Hepatocyte (in vitro differentiated cells): Measurements from ENCODE around the gene MAGI2. TPM values are rescaled to one million over a fixed set of nuclear protein-coding genes. Genes with fewer than 3 reads are reported as not detected.

Source experiments
- DNase-seq: peaks from one replicate; pipeline ENCODE4 v3.0.0-alpha.2; 2016; ENCODE audit warnings: low spot score
- H2AFZ ChIP-seq: fragments of 200-600 bp; sonication (generic); 2 replicates; pipeline ENCODE4 v1.6.0; 2016; ENCODE audit warnings: antibody characterized with exemption, mild to moderate bottlenecking
- H3K27ac ChIP-seq: fragments of 200-600 bp; sonication (generic); 2 replicates; pipeline ENCODE4 v1.5.1; 2016; ENCODE audit warnings: mild to moderate bottlenecking
- H3K27me3 ChIP-seq: fragments of 200-600 bp; sonication (generic); 2 replicates; pipeline ENCODE4 v1.6.1; 2016
- H3K36me3 ChIP-seq: fragments of 200-600 bp; sonication (generic); replicated peaks from 2 replicates; pipeline ENCODE4 v1.5.1; 2016; ENCODE audit warnings: low read depth; ENCODE audit not compliant: insufficient read depth
- H3K4me1 ChIP-seq: fragments of 200-600 bp; sonication (generic); 2 replicates; pipeline ENCODE4 v1.5.1; 2016; ENCODE audit warnings: mild to moderate bottlenecking, moderate library complexity; ENCODE audit not compliant: insufficient read depth
- H3K4me2 ChIP-seq: fragments of 200-600 bp; sonication (generic); 2 replicates; pipeline ENCODE4 v1.6.0; 2016
- H3K4me3 ChIP-seq: fragments of 200-600 bp; sonication (generic); 2 replicates; pipeline ENCODE4 v1.5.1; 2016; ENCODE audit warnings: mild to moderate bottlenecking
- H3K79me2 ChIP-seq: fragments of 200-600 bp; sonication (generic); 2 replicates; pipeline ENCODE4 v1.6.0; 2017; ENCODE audit warnings: mild to moderate bottlenecking
- H3K9me2 ChIP-seq: fragments of 200-600 bp; sonication (generic); replicated peaks from 2 replicates; pipeline ENCODE4 v1.6.0; 2017; ENCODE audit warnings: mild to moderate bottlenecking; ENCODE audit not compliant: insufficient read depth
- H3K9me3 ChIP-seq: fragments of 200-600 bp; sonication (generic); 2 replicates; pipeline ENCODE4 v1.5.1; 2016; ENCODE audit warnings: low read depth, mild to moderate bottlenecking
- H4K20me1 ChIP-seq: fragments of 200-600 bp; sonication (generic); 2 replicates; pipeline ENCODE4 v1.6.0; 2016; ENCODE audit warnings: mild to moderate bottlenecking; ENCODE audit not compliant: insufficient read depth, poor library complexity, severe bottlenecking
- EZH2 ChIP-seq: fragments of 200-600 bp; sonication (generic); IDR thresholded peaks from 2 replicates; pipeline ENCODE4 v1.6.1; 2016; ENCODE audit warnings: antibody characterized with exemption, mild to moderate bottlenecking, borderline replicate concordance
- EZH2phosphoT487 ChIP-seq: fragments of 200-600 bp; sonication (generic); IDR thresholded peaks from one replicate; pipeline ENCODE4 v1.6.1; 2018; ENCODE audit warnings: antibody characterized with exemption, mild to moderate bottlenecking, low read depth, moderate library complexity; ENCODE audit not compliant: unreplicated experiment, severe bottlenecking
- WGBS: methylation state at CpG from one replicate; pipeline ENCODE4 v1.1.6; 2016; ENCODE audit warnings: low lambda C conversion rate; ENCODE audit errors: missing lambda C conversion rate; 5-methylcytosine and 5-hydroxymethylcytosine counted together
- polyA plus RNA-seq: library from polyadenylated mRNA; unstranded; fragments of >200 nt; fragmentation: Nextera tagmentation; extraction: Ambion mirVana; gene quantifications from 2 replicates; pipeline ENCODE4 v1.2.1, GENCODE V29; 2016
- total RNA-seq: library from RNA; depleted of rRNA; stranded (reverse); fragments of >200 nt; gene quantifications from 2 replicates; pipeline ENCODE4 v1.2.3, GENCODE V29; 2014
- TF ChIP-seq, protein P1 (sequence below): fragments of 200-600 bp; sonication (generic); IDR thresholded peaks from 2 replicates; pipeline ENCODE4 v1.5.1; 2016; ENCODE audit warnings: antibody characterized with exemption, mild to moderate bottlenecking; ENCODE audit not compliant: poor library complexity

Gene MAGI2
- total and polyA plus RNA-seq, 2 experiments from 2014 or later, result 3.1 to 6.7 TPM

DNA sequence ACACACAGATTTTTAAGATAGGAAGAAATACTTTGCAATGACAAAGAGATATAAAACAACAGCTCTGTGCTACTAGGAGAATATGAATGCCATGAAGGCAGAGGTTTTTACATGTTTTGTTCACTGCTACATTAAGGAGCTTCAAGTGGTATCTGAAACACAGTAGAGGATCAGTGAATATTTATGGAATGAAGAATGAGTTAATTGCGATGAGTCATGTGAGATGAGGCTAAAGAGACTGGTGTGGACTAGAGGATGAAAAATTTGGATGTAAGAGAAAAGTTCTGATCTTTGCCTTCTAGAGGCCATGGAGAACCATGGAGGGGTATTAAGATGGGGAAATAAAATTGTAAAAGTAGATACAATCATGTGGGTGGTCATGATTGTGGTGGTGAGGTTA lies 1220.7 kb downstream of the MAGI2 start:
- H4K20me1 ChIP-seq, result no peaks in the 10 kb centered on the region
- H3K27ac ChIP-seq, result no peak overlapping the region
- 97% methylated on average over 1 of the region's 1 CpG for WGBS
- H3K27me3 ChIP-seq, result no peaks in the 10 kb centered on the region
- H3K4me1 ChIP-seq, result no peaks in the 10 kb centered on the region
- H3K9me2 ChIP-seq, result no peaks in the 10 kb centered on the region
- no peak overlapping the region for H3K4me3 ChIP-seq
- TF ChIP-seq, protein P1, sequence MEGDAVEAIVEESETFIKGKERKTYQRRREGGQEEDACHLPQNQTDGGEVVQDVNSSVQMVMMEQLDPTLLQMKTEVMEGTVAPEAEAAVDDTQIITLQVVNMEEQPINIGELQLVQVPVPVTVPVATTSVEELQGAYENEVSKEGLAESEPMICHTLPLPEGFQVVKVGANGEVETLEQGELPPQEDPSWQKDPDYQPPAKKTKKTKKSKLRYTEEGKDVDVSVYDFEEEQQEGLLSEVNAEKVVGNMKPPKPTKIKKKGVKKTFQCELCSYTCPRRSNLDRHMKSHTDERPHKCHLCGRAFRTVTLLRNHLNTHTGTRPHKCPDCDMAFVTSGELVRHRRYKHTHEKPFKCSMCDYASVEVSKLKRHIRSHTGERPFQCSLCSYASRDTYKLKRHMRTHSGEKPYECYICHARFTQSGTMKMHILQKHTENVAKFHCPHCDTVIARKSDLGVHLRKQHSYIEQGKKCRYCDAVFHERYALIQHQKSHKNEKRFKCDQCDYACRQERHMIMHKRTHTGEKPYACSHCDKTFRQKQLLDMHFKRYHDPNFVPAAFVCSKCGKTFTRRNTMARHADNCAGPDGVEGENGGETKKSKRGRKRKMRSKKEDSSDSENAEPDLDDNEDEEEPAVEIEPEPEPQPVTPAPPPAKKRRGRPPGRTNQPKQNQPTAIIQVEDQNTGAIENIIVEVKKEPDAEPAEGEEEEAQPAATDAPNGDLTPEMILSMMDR, result no peak
- TF ChIP-seq EZH2 (no peak), EZH2phosphoT487 (no peak)
- H3K9me3 ChIP-seq, result no peaks in the 10 kb centered on the region
- no peak overlapping the region for H2AFZ ChIP-seq
- no peak overlapping the region for H3K4me2 ChIP-seq
- no peaks in the 10 kb centered on the region for H3K36me3 ChIP-seq
- no peaks in the 10 kb centered on the region for H3K79me2 ChIP-seq
- no peak for DNase-seq

DNA sequence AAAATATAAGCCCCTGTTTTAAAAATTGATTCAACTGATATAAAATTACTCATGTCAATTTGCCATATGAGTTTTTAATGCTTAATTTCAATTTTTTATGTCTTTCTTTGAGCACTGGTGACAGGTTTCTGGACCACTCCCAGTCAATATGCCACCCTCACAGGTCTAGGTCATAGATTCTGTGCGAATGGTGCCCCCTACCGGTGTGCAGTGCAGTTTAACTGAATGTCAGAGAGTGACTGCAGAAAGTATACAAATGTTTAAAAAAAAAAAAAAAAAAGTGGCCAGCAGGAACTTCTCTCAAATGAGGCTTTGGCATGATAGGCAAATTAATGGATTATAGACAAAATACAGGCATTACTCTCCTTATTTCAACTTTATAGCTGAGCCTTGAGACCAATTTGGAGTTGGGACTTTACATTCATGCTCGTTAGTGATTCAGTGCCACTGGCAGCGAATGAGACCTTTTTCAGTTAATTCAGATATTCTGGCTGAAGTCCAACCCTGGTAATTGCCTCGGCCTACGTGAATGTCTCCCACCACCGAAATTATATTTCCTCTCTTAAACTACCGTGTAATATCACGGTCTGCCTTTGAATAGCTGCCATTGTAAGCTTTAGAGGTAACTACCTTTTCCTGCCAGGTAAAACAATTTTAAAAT lies 1227.3 kb downstream of the MAGI2 start:
- peak; percentile 37 for DNase-seq
- WGBS, result 65% methylated on average over 9 of the region's 9 CpGs

DNA sequence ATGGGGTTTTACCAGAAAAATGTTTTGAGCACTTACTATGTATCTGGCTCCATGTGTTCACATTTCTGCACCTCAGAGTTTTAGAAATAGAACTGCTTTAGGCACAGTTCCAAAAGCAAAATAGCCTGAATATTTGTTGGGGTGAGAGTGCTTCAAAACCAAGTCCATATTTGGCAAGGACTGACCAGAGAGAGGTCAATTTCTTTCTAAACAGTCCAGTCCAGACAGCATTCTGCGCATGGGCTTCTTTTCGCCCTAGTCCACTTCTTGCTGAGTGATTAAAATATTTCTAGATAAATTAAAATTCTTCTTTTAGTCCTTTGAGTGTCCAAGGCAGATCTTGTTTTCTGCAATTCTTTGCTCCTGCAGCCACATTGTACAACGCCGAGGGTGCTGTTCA lies 1227.9 kb downstream of the MAGI2 start:
- WGBS, result 93% methylated on average over 4 of the region's 4 CpGs
- no peak overlapping the region for H3K4me3 ChIP-seq
- no peak overlapping the region for H3K4me2 ChIP-seq
- no peaks in the 10 kb centered on the region for H4K20me1 ChIP-seq
- H3K36me3 ChIP-seq, result no peaks in the 10 kb centered on the region
- TF ChIP-seq, protein P1, result no peak
- no peak for TF ChIP-seq EZH2
- TF ChIP-seq EZH2phosphoT487, result no peak
- no peaks in the 10 kb centered on the region for H3K27me3 ChIP-seq
- no peaks in the 10 kb centered on the region for H3K79me2 ChIP-seq
- H3K9me2 ChIP-seq, result no peaks in the 10 kb centered on the region
- no peak overlapping the region for H2AFZ ChIP-seq
- DNase-seq, result no peak
- no peak overlapping the region for H3K27ac ChIP-seq
- no peaks in the 10 kb centered on the region for H3K4me1 ChIP-seq
- H3K9me3 ChIP-seq, result no peaks in the 10 kb centered on the region

More for the DNA sequence above, 1227.3 kb downstream of the MAGI2 start:
- Histone ChIP-seq H3K4me2 (no peak overlapping the region), H3K79me2 (no peaks in the 10 kb centered on the region), H2AFZ (no peak overlapping the region), H3K27me3 (no peaks in the 10 kb centered on the region), H3K9me3 (no peaks in the 10 kb centered on the region), H3K27ac (no peak overlapping the region), H3K4me1 (no peaks in the 10 kb centered on the region), H4K20me1 (no peaks in the 10 kb centered on the region), H3K36me3 (no peaks in the 10 kb centered on the region), H3K9me2 (no peaks in the 10 kb centered on the region), H3K4me3 (no peak overlapping the region)
- no peak for TF ChIP-seq EZH2
- TF ChIP-seq, protein P1, result peak; percentile 44

DNA sequence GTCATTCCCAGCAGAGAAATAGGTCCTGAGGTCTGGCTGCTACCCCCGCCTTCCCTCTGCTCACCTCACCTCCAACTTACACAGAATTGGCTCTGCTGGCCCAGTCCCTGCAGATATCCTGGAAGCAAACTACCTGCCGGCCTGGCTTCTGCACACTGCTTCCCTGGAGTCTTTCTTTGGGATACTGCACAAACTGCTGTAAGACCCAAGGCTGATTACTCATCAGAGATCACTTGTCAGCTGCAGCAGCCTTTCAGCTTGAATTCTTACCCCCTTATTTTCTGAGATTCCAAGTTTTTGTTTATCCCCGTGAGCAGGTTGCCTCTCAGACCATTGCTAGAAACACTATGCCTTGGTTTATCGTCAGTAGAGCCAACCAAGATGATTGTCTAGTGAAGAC lies 1228.5 kb downstream of the MAGI2 start:
- TF ChIP-seq EZH2phosphoT487 (no peak), EZH2 (no peak)
- TF ChIP-seq, protein P1, result no peak
- Histone ChIP-seq H3K36me3 (no peaks in the 10 kb centered on the region), H3K27me3 (no peaks in the 10 kb centered on the region), H3K4me3 (no peak overlapping the region), H3K9me2 (no peaks in the 10 kb centered on the region), H3K4me1 (no peaks in the 10 kb centered on the region), H3K9me3 (no peaks in the 10 kb centered on the region), H2AFZ (no peak overlapping the region), H3K27ac (no peak overlapping the region), H3K79me2 (no peaks in the 10 kb centered on the region), H3K4me2 (no peak overlapping the region), H4K20me1 (no peaks in the 10 kb centered on the region)
- no peak for DNase-seq
- 94% methylated on average over 4 of the region's 4 CpGs for WGBS
